Mesothelial cell of epicardium (in vitro differentiated cells): ENCODE measurements around the gene CELSR2. TPM values are rescaled to one million over a fixed set of nuclear protein-coding genes. Genes with fewer than 3 reads are reported as not detected.

Experiments used
- DNase-seq, 2 experiments: peaks; one replicate each; pipeline ENCODE4 v3.0.0; 2021; ENCODE audit warnings: low spot score in 2 of 2; ENCODE audit not compliant: unreplicated experiment in 2 of 2
- H3K27ac Mint-ChIP-seq: 2 replicates; pipeline ENCODE4 v1.8.0; 2021; ENCODE audit warnings: mixed read lengths
- H3K27me3 Mint-ChIP-seq: 2 replicates; pipeline ENCODE4 v1.8.0; 2021; ENCODE audit warnings: low read depth, mixed read lengths
- H3K36me3 Mint-ChIP-seq: 2 replicates; pipeline ENCODE4 v1.8.0; 2021; ENCODE audit warnings: mixed read lengths
- H3K4me1 Mint-ChIP-seq: 2 replicates; pipeline ENCODE4 v1.8.0; 2021; ENCODE audit warnings: mixed read lengths
- H3K4me3 Mint-ChIP-seq: 2 replicates; pipeline ENCODE4 v1.8.0; 2021; ENCODE audit warnings: mild to moderate bottlenecking, moderate library complexity, mixed read lengths
- H3K9me3 Mint-ChIP-seq: 2 replicates; pipeline ENCODE4 v1.8.0; 2021; ENCODE audit warnings: mixed read lengths
- total RNA-seq: library from RNA; stranded (reverse); gene quantifications from 3 replicates; pipeline ENCODE4 v1.2.1, GENCODE V29; 2021
- TF ChIP-seq, protein P1 (sequence below): fragments of 200-600 bp; sonication (generic); IDR thresholded peaks from one replicate; pipeline ENCODE4 v1.5.0; 2021; ENCODE audit warnings: antibody characterized with exemption; ENCODE audit not compliant: unreplicated experiment

CELSR2 gene
- total RNA-seq, 1 donor from 2014 or later: 27.1 TPM

DNA sequence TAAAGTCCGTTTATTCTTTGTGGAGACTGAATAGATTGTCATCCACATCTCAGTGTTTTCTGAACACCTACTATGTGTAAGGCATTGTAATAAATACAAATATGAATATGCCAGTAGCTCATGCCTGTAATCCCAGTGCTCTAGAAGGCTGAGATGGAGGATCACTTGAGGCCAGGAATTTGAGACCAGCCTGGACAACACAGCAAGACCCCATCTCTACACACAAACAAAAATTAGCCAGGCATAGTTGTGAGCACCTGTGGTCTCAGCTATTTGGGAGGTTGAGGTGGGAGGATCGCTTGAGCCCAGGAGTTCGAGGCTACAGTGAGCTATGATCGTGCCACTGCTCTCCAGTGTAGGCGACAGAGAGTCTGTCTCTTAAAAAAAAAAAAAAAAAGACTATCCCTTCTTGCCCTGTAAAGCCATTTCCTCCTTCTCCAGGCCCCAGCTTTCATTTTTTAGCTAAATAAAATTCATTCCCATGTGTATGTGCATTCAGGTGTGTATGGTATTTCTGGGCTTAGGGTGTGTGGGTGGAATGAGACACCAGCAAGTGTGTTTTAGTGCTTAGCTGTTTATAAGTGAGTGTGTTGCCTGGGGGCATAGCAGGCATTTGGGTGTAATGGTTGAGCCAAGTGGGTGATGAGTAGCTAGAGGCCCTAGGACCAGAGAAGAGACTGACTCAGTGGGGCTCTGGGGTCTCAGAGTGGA is 7.8 kb downstream of the CELSR2 start:
- Mint-ChIP-seq H3K27ac (no peak overlapping the region), H3K4me1 (peaks cover 27% of the 10 kb centered on the region), H3K4me3 (no peak overlapping the region), H3K27me3 (no peaks in the 10 kb centered on the region), H3K36me3 (peaks cover 7% of the 10 kb centered on the region), H3K9me3 (no peaks in the 10 kb centered on the region)
- DNase-seq: no peak
- TF ChIP-seq, protein P1, sequence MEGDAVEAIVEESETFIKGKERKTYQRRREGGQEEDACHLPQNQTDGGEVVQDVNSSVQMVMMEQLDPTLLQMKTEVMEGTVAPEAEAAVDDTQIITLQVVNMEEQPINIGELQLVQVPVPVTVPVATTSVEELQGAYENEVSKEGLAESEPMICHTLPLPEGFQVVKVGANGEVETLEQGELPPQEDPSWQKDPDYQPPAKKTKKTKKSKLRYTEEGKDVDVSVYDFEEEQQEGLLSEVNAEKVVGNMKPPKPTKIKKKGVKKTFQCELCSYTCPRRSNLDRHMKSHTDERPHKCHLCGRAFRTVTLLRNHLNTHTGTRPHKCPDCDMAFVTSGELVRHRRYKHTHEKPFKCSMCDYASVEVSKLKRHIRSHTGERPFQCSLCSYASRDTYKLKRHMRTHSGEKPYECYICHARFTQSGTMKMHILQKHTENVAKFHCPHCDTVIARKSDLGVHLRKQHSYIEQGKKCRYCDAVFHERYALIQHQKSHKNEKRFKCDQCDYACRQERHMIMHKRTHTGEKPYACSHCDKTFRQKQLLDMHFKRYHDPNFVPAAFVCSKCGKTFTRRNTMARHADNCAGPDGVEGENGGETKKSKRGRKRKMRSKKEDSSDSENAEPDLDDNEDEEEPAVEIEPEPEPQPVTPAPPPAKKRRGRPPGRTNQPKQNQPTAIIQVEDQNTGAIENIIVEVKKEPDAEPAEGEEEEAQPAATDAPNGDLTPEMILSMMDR: no peak

DNA sequence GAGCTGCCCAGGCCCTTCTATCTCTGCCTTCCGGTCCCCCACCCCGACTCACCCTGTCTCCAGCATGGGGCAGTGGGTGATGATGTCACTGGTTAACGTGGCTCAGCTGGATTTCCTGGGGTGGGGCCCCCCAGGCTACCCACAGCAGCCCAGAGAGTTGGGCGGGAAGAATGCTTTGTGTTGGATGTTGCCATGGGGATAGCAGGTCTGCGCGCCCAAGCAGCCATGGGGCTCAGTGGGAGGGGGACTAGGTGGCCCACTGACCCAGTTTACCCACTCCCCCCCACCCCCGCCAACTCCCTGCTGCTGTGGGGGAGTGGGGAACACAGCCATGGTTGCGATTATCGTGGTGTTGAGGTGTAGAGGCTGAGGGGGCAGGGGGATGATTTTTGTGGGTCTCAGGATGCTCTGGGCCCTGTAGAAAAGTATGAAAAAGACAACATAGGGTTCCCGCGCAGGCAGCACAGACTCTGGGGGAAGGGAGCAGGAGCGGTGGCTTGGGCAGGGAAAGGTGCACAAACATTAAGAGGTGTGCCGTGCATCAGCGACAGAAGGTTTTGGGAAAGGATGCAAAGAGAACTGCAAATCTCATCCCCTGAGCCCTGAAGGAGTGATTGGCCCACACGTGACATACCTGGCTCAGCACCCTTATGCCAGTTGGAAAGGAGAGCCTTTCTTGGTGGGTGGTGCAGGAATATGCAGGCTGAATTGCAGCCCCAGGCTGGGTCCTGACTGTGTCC is 8.5 kb downstream of the CELSR2 start:
- Mint-ChIP-seq H3K36me3 (no peaks in the 10 kb centered on the region), H3K27ac (no peak overlapping the region), H3K4me3 (no peak overlapping the region), H3K4me1 (peaks cover 24% of the 10 kb centered on the region), H3K9me3 (no peaks in the 10 kb centered on the region), H3K27me3 (no peaks in the 10 kb centered on the region)
- DNase-seq: no peak
- TF ChIP-seq, protein P1: no peak

DNA sequence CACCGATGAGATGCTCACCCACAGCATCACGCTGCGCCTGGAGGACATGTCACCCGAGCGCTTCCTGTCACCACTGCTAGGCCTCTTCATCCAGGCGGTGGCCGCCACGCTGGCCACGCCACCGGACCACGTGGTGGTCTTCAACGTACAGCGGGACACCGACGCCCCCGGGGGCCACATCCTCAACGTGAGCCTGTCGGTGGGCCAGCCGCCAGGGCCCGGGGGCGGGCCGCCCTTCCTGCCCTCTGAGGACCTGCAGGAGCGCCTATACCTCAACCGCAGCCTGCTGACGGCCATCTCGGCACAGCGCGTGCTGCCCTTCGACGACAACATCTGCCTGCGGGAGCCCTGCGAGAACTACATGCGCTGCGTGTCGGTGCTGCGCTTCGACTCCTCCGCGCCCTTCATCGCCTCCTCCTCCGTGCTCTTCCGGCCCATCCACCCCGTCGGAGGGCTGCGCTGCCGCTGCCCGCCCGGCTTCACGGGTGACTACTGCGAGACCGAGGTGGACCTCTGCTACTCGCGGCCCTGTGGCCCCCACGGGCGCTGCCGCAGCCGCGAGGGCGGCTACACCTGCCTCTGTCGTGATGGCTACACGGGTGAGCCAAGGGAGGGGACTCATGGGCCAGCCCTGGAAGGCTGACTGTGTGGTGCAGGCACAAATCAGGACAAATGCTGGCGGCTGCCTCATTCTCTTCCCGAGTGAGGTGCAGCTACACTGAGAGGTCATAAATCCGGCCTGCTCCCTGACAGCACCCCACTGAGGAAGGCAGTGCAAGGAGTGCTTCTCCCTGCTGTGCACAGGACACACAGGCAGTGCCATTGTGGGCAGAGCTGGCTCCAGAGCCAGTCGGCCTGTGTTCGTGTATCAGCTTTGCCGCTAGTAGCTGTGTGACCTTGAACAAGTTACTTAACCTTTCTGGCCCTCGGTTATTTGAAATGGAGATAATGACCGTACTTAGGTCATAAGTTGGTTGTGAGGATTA is 9.4 kb downstream of the CELSR2 start:
- TF ChIP-seq, protein P1: no peak
- H3K4me1 Mint-ChIP-seq: peaks cover 20% of the 10 kb centered on the region
- no peaks in the 10 kb centered on the region for H3K27me3 Mint-ChIP-seq
- no peaks in the 10 kb centered on the region for H3K9me3 Mint-ChIP-seq
- no peaks in the 10 kb centered on the region for H3K36me3 Mint-ChIP-seq
- DNase-seq: no peak
- no peak overlapping the region for H3K4me3 Mint-ChIP-seq
- H3K27ac Mint-ChIP-seq: no peak overlapping the region

DNA sequence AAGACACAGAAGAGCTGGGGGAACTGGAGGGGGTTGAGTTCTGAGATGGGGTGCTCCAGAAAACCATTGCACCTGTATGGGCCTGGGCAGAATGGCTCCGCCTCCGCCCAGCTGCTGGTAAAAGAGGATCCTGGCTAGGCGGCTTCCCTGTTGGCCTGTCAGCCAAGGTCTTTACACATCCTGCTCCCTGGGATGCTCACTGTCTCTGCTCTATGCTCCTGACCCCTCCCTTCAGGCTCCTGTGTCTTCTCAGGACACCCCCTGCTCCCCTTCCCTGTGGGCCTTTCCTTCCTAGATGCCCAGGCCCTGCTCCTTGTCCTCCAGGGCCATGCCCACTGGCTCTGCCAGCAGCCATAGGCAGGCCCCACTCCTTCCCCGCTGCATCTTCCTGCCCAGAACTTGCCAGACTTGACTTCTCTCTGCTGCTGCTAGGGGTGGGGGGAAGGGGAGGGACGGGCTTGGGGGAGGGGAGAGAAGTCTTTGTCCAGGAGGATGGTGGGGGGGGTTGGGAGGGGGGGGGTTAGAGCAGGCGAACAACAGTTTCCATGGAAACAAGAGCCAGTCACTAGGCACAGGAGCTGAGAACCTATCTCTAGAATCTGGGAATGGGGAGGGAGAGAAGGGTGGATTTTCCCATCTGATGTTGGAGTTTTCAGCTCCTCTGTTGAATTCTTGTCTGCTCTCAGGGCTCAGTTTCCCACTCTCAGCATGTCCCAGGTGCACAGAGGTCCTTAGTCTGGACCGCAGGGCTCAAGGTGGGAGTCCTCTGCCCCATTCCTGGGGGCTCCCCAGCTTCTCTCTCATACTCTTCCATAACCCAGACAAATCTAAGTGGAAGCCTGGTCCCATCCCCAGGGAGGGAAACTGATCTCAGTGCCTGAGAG is 10.6 kb downstream of the CELSR2 start:
- H3K27me3 Mint-ChIP-seq: no peaks in the 10 kb centered on the region
- no peaks in the 10 kb centered on the region for H3K36me3 Mint-ChIP-seq
- DNase-seq: no peak
- H3K9me3 Mint-ChIP-seq: no peaks in the 10 kb centered on the region
- peaks cover 12% of the 10 kb centered on the region for H3K4me1 Mint-ChIP-seq
- H3K27ac Mint-ChIP-seq: no peak overlapping the region
- H3K4me3 Mint-ChIP-seq: no peak overlapping the region
- TF ChIP-seq, protein P1: no peak

DNA sequence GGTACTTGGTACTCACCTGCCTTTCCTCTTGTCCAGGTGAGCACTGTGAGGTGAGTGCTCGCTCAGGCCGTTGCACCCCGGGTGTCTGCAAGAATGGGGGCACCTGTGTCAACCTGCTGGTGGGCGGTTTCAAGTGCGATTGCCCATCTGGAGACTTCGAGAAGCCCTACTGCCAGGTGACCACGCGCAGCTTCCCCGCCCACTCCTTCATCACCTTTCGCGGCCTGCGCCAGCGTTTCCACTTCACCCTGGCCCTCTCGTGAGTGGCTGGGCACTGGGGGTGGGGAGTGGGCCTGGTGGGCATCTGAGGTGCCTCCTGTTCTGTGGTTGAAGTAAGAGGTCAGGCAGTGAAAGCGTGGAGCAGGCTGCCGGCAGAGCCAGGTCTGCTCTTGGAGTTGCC is 11.7 kb downstream of the CELSR2 start:
- no peak overlapping the region for H3K4me3 Mint-ChIP-seq
- no peaks in the 10 kb centered on the region for H3K36me3 Mint-ChIP-seq
- no peak for DNase-seq
- TF ChIP-seq, protein P1: no peak
- no peaks in the 10 kb centered on the region for H3K9me3 Mint-ChIP-seq
- peaks cover 5% of the 10 kb centered on the region for H3K4me1 Mint-ChIP-seq
- H3K27me3 Mint-ChIP-seq: no peaks in the 10 kb centered on the region
- H3K27ac Mint-ChIP-seq: no peak overlapping the region
